Progenitor cell of endocrine pancreas (in vitro differentiated cells): ENCODE results near the gene RIMBP2. TPM values are rescaled to one million over a fixed set of nuclear protein-coding genes. Genes with fewer than 3 reads are reported as not detected.

Experiments used
- DNase-seq: peaks from one replicate; pipeline ENCODE4 v3.0.0; 2021; ENCODE audit warnings: low spot score; ENCODE audit not compliant: unreplicated experiment
- H3K27ac Mint-ChIP-seq: 2 replicates; pipeline ENCODE4 v1.8.0; 2021; ENCODE audit warnings: mild to moderate bottlenecking, moderate library complexity, mixed read lengths
- H3K27me3 Mint-ChIP-seq: 2 replicates; pipeline ENCODE4 v1.8.0; 2021; ENCODE audit warnings: mixed read lengths
- H3K36me3 Mint-ChIP-seq: 2 replicates; pipeline ENCODE4 v1.8.0; 2022; ENCODE audit warnings: mixed read lengths; ENCODE audit not compliant: insufficient read depth
- H3K4me1 Mint-ChIP-seq: 2 replicates; pipeline ENCODE4 v1.8.0; 2021; ENCODE audit warnings: low read depth, mixed read lengths
- H3K4me3 Mint-ChIP-seq: 2 replicates; pipeline ENCODE4 v1.8.0; 2021; ENCODE audit warnings: low read depth, mild to moderate bottlenecking, moderate library complexity, mixed read lengths
- H3K9me3 Mint-ChIP-seq: 2 replicates; pipeline ENCODE4 v1.8.0; 2021; ENCODE audit warnings: low read depth, mixed read lengths
- total RNA-seq: library from RNA; stranded (reverse); gene quantifications from 2 replicates; pipeline ENCODE4 v1.2.1, GENCODE V29; 2021
- TF ChIP-seq, protein P1 (sequence below): fragments of 200-600 bp; sonication (generic); IDR thresholded peaks from one replicate; pipeline ENCODE4 v1.5.0; 2021; ENCODE audit warnings: antibody characterized with exemption, mild to moderate bottlenecking; ENCODE audit not compliant: unreplicated experiment

Gene RIMBP2
- total RNA-seq, 1 donor from 2014 or later, result 31.6 TPM

DNA sequence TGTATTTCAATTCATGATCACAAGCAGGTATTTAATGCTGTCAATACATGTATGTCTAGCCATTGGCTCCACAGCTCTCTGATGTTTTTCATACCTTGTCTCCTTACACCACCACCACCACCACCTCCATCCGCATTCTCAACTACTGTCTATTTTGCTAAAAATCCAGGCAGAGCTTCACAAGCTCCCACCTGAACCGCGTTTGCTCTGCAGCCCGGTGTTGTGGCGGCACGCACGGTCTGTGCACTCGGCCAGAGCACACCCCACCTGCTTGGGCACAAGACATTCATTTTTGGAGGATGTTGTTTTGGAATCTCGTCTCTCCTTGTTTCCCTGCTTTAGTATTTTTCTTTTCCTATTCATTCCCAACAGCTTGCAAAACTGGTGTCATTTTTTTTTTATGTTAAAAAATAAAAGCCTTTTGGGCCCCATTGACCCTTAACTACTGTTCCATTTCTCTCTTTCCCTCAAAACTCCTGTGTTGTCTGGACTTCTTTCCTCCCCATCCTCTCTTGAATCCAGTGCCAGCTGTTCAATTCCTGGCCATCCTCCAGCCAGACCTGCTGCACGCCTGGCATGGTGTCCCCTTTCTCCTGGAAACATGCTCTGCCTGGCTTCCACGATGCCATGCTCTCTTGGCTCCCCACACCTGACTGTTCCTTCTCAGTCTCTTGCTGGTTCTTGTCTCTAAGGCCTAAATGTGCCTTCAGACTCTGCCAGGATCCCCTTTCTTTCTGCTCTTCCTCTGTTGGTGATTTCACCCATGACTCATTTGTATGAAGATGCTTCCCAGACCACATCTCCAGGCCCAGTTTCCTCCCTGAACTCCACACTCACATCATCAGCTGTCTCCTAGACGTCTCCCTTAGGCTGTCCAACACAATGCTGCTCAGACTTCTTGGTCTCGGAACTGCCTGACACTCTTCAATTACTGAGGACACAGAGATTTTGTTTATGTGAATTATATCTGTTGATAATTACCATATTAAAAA lies 340.5 kb downstream of the RIMBP2 start:
- Mint-ChIP-seq H3K27ac (no peak overlapping the region), H3K4me1 (no peaks in the 10 kb centered on the region), H3K9me3 (no peaks in the 10 kb centered on the region), H3K4me3 (no peak overlapping the region), H3K36me3 (no peaks in the 10 kb centered on the region), H3K27me3 (peaks cover 46% of the 10 kb centered on the region)
- TF ChIP-seq, protein P1, sequence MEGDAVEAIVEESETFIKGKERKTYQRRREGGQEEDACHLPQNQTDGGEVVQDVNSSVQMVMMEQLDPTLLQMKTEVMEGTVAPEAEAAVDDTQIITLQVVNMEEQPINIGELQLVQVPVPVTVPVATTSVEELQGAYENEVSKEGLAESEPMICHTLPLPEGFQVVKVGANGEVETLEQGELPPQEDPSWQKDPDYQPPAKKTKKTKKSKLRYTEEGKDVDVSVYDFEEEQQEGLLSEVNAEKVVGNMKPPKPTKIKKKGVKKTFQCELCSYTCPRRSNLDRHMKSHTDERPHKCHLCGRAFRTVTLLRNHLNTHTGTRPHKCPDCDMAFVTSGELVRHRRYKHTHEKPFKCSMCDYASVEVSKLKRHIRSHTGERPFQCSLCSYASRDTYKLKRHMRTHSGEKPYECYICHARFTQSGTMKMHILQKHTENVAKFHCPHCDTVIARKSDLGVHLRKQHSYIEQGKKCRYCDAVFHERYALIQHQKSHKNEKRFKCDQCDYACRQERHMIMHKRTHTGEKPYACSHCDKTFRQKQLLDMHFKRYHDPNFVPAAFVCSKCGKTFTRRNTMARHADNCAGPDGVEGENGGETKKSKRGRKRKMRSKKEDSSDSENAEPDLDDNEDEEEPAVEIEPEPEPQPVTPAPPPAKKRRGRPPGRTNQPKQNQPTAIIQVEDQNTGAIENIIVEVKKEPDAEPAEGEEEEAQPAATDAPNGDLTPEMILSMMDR, result no peak
- no peak for DNase-seq

DNA sequence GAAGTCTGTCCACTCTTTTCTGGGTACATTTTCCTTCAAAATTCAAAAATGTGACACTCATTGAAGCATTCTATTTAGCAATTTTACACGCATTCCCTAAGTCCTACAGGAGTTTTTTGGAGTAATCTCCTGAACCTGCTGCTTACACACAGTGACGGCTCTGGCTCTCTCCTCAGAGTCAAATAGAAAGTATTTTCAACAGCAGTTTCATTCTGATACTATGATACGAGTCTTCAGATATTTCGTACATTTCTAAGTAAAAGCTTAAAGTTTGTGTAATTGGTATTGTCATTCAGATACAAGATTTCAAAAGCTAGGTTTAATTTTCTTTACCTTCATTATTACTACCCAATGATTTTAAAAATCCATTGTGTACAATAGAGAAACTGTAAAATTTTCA lies 342.0 kb downstream of the RIMBP2 start:
- peaks cover 55% of the 10 kb centered on the region for H3K27me3 Mint-ChIP-seq
- H3K27ac Mint-ChIP-seq, result no peak overlapping the region

DNA sequence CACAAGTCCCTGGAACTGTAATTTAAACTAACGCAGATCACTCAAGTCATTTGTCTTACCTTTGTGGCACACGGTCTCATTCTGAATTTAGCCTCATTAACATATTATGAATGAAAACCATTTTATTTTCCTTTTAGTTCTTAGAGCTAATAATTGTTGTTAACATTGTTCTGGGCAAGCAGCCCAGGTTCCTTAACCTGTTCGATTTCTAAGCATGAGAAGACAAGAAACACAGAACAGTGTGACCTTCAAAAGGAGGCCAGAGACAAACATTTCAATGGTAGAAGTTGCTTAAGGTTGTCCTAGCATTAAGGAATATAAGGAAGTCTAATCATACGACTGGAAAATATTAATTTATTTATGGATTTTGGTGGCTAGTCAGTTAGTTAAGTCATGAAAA lies 343.2 kb downstream of the RIMBP2 start:
- no peaks in the 10 kb centered on the region for H3K9me3 Mint-ChIP-seq
- H3K36me3 Mint-ChIP-seq, result no peaks in the 10 kb centered on the region
- no peak overlapping the region for H3K27ac Mint-ChIP-seq
- no peak overlapping the region for H3K4me3 Mint-ChIP-seq
- H3K27me3 Mint-ChIP-seq, result peaks cover 48% of the 10 kb centered on the region
- no peak for DNase-seq
- TF ChIP-seq, protein P1, result no peak
- H3K4me1 Mint-ChIP-seq, result no peaks in the 10 kb centered on the region

More for the DNA sequence above, 342.0 kb downstream of the RIMBP2 start:
- Mint-ChIP-seq H3K4me1 (no peaks in the 10 kb centered on the region), H3K9me3 (no peaks in the 10 kb centered on the region), H3K4me3 (no peak overlapping the region), H3K36me3 (no peaks in the 10 kb centered on the region)
- DNase-seq, result no peak
- TF ChIP-seq, protein P1, result no peak

DNA sequence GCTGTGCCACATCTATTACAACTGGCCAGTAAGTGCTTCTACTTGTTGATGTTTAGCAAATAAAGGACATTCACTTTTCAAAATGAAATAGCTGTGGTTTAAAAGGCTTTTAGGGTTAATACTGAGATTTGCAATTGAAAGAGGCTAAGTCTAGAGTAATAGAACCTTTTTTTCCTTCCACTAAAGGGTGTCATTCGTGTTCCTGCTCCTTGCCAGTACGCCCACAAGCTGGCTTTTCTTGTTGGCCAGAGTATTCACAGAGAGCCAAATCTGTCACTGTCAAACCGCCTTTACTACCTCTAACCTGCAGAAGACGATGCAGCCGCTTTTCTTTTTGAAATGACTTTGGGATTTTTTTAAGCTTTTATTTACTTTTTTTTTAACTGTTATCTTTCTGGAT lies 344.8 kb downstream of the RIMBP2 start:
- Mint-ChIP-seq H3K9me3 (no peaks in the 10 kb centered on the region), H3K4me3 (no peak overlapping the region), H3K27ac (no peak overlapping the region), H3K36me3 (no peaks in the 10 kb centered on the region), H3K4me1 (no peaks in the 10 kb centered on the region), H3K27me3 (peaks cover 40% of the 10 kb centered on the region)
- no peak for DNase-seq
- TF ChIP-seq, protein P1, result no peak

DNA sequence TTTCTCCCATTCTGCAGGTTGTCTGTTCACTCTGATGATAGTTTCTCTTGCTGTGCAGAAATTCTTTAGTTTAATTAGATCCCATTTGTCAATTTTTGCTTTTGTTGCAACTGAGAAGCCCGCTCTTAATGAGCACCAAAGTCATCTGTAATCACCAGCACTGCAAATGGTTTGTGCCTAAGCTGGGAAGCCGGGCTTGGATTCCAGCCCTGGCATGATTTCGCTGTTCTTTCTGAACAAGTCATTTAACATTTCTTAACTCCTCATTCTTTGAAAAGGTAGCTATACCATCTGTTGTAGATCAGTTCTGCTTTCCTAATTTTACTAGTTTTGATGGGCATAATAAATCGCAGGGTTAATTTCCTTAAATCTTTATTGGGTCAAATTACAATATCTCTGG lies 346.3 kb downstream of the RIMBP2 start:
- no peaks in the 10 kb centered on the region for H3K9me3 Mint-ChIP-seq
- H3K4me3 Mint-ChIP-seq, result no peak overlapping the region
- peaks cover 3% of the 10 kb centered on the region for H3K4me1 Mint-ChIP-seq

More for the DNA sequence above, 346.3 kb downstream of the RIMBP2 start:
- DNase-seq, result no peak
- Mint-ChIP-seq H3K27ac (no peak overlapping the region), H3K36me3 (no peaks in the 10 kb centered on the region), H3K27me3 (peaks cover 33% of the 10 kb centered on the region)
- TF ChIP-seq, protein P1, result no peak
